Osteocyte (in vitro differentiated cells): ENCODE measurements around the gene TMC5. TPM values are rescaled to one million over a fixed set of nuclear protein-coding genes. Genes with fewer than 3 reads are reported as not detected.

Source experiments
- DNase-seq: peaks from one replicate; pipeline ENCODE4 v3.0.0; 2021; ENCODE audit warnings: mixed read lengths; ENCODE audit not compliant: unreplicated experiment; ENCODE audit errors: extremely low spot score
- H3K27ac Mint-ChIP-seq: one replicate; pipeline ENCODE4 v1.8.0; 2021; ENCODE audit warnings: mild to moderate bottlenecking, mixed read lengths; ENCODE audit not compliant: unreplicated experiment
- H3K27me3 Mint-ChIP-seq: one replicate; pipeline ENCODE4 v1.8.0; 2021; ENCODE audit warnings: mixed read lengths; ENCODE audit not compliant: unreplicated experiment
- H3K36me3 Mint-ChIP-seq: one replicate; pipeline ENCODE4 v1.8.0; 2021; ENCODE audit warnings: mixed read lengths; ENCODE audit not compliant: unreplicated experiment
- H3K4me1 Mint-ChIP-seq: one replicate; pipeline ENCODE4 v1.8.0; 2021; ENCODE audit warnings: mixed read lengths; ENCODE audit not compliant: unreplicated experiment
- H3K4me3 Mint-ChIP-seq: one replicate; pipeline ENCODE4 v1.8.0; 2021; ENCODE audit warnings: mild to moderate bottlenecking, moderate library complexity, mixed read lengths; ENCODE audit not compliant: unreplicated experiment
- H3K9me3 Mint-ChIP-seq: one replicate; pipeline ENCODE4 v1.8.0; 2021; ENCODE audit warnings: mixed read lengths; ENCODE audit not compliant: unreplicated experiment
- CTCF ChIP-seq: fragments of 200-600 bp; sonication (generic); IDR thresholded peaks from 2 replicates; pipeline ENCODE4 v1.5.0; 2021; ENCODE audit warnings: antibody characterized with exemption, mild to moderate bottlenecking, moderate library complexity
- total RNA-seq: library from RNA; stranded (reverse); gene quantifications from 2 replicates; pipeline ENCODE4 v1.2.1, GENCODE V29; 2021

Gene TMC5
- total RNA-seq, 1 donor from 2014 or later: not detected

- peaks cover 3% of the 10 kb centered on the region for H3K27me3 Mint-ChIP-seq
- no peaks in the 10 kb centered on the region for H3K9me3 Mint-ChIP-seq
- TF ChIP-seq CTCF: no peak
- no peaks in the 10 kb centered on the region for H3K36me3 Mint-ChIP-seq
- no peak overlapping the region for H3K4me3 Mint-ChIP-seq
- H3K27ac Mint-ChIP-seq: no peak overlapping the region
- no peaks in the 10 kb centered on the region for H3K4me1 Mint-ChIP-seq
- no peak for DNase-seq
Measured at GRCh38 chr16:19439483-19439882, 21.8 kb downstream of the TMC5 start.

GRCh38 chr16:19443659-19444058, 26.0 kb downstream of the TMC5 start:
- Mint-ChIP-seq H3K4me3 (no peak overlapping the region), H3K4me1 (no peaks in the 10 kb centered on the region), H3K27ac (no peak overlapping the region), H3K36me3 (no peaks in the 10 kb centered on the region), H3K9me3 (no peaks in the 10 kb centered on the region), H3K27me3 (no peaks in the 10 kb centered on the region)
- no peak for TF ChIP-seq CTCF
- no peak for DNase-seq

DNA sequence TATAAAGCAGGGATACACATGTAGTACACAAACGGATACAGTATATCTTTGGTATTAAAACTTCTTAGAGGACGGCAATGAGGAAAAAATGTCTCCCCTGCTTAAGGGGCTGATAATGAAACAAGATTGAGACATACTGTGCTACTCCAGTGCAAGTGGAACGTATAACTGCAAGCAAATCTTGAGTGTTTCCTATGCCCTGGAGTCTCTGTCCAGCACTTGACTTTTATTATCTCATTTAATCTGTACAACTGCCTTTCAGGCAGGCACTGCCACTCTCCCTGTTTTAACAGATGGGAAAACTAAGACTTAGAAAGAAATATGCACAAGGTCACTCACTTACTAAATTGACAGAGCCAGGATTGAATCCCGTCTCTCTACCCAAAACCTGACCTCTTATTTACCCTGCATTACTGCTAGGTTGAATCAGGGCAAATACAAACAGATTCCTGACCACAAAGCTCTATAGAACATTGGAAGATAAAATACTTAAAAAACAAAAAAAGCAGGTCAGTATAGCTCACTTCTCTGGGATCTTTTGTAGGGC, 28.7 kb downstream of the TMC5 start:
- Mint-ChIP-seq H3K36me3 (no peaks in the 10 kb centered on the region), H3K27me3 (peaks cover 2% of the 10 kb centered on the region), H3K4me1 (no peaks in the 10 kb centered on the region), H3K27ac (no peak overlapping the region), H3K9me3 (no peaks in the 10 kb centered on the region), H3K4me3 (no peak overlapping the region)
- TF ChIP-seq CTCF: no peak
- no peak for DNase-seq

GRCh38 chr16:19446886-19447285, 29.2 kb downstream of the TMC5 start:
- Mint-ChIP-seq H3K36me3 (no peaks in the 10 kb centered on the region), H3K27ac (no peak overlapping the region), H3K4me3 (no peak overlapping the region), H3K4me1 (no peaks in the 10 kb centered on the region), H3K27me3 (peaks cover 2% of the 10 kb centered on the region), H3K9me3 (no peaks in the 10 kb centered on the region)
- no peak for DNase-seq
- no peak for TF ChIP-seq CTCF

GRCh38 chr16:19450186-19450585, 32.5 kb downstream of the TMC5 start:
- no peak overlapping the region for H3K27ac Mint-ChIP-seq
- no peak for TF ChIP-seq CTCF
- H3K4me3 Mint-ChIP-seq: no peak overlapping the region
- no peaks in the 10 kb centered on the region for H3K4me1 Mint-ChIP-seq
- H3K27me3 Mint-ChIP-seq: peaks cover 2% of the 10 kb centered on the region
- H3K36me3 Mint-ChIP-seq: no peaks in the 10 kb centered on the region
- H3K9me3 Mint-ChIP-seq: no peaks in the 10 kb centered on the region
- no peak for DNase-seq
